ENCODE measurements around the gene ZNF629. TPM values are rescaled to one million over a fixed set of nuclear protein-coding genes. Genes with fewer than 3 reads are reported as not detected.
A peak's percentile ranks its signal among the peaks of the same experiment; 100 is the strongest.

Gene ZNF629
- polyA plus RNA-seq, 2 of the 4 experiments (the other 2 are of a cell fraction), result 5.9 to 13.6 TPM

GRCh38 chr16:30738984-30739951 lies 47.7 kb downstream of the ZNF629 start:
- FAIRE-seq, result no peak
- Histone ChIP-seq H3K4me3 (no peak overlapping the region), H3K9me3 (no peaks in the 10 kb centered on the region), H3K4me1 (peaks cover 36% of the 10 kb centered on the region), H3K4me2 (peak overlapping the region; percentile 70), H3K27ac (peak overlapping the region; percentile 72 to 83; a peak in 4 of 6 replicates)
- TF ChIP-seq CHD4 (IDR thresholded peaks at IDR 0.05; ENCODE audit: borderline replicate concordance) (no peak), RFX5 (IDR thresholded peaks at IDR 0.05) (no peak), HOXB5 (CRISPR knock-in tag; IDR thresholded peaks at IDR 0.05) (no peak)
- DNase-seq (ENCODE audit: low read depth in 1 of 2, low spot score in 1 of 2), result no peak
- WGBS (ENCODE audit: missing lambda C conversion rate), result 90% methylated on average over 37 of the region's 37 CpGs
- ChIA-PET CTCF (interaction anchor here (1.1 to 1.6 kb wide), 5 partner anchors 8 to 45 kb away, joined by 3 to 4 read pairs (median 3); no protein-coding TSS in a partner anchor), POLR2A (interaction anchor here (1.0 to 2.4 kb wide), 2 partner anchors 66 to 81 kb away, joined by 4 to 7 read pairs; partner anchors contain the start of gene FBRS)
- peak in 1 of 2 experiments; percentile 5; a peak in 2 of 6 replicates for ATAC-seq

- Histone ChIP-seq H3K9me3 (no peaks in the 10 kb centered on the region), H3K4me1 (peaks cover 36% of the 10 kb centered on the region), H3K4me3 (no peak overlapping the region), H3K4me2 (no peak overlapping the region), H3K27ac (no peak overlapping the region)
- 94% methylated on average over 21 of the region's 25 CpGs for WGBS (ENCODE audit: missing lambda C conversion rate)
- ChIA-PET CTCF (interaction anchor here (1.1 to 1.8 kb wide), 7 partner anchors 8 to 46 kb away, joined by 3 to 6 read pairs (median 4); no protein-coding TSS in a partner anchor), POLR2A (interaction anchor here (1.3 kb wide), 1 partner anchor 10 kb away, joined by 6 read pairs; the partner anchor contains the start of gene PHKG2)
- FAIRE-seq (no peak), ATAC-seq (no peak), DNase-seq (ENCODE audit: low read depth in 1 of 2, low spot score in 1 of 2) (no peak)
- no peak for TF ChIP-seq EHF (CRISPR knock-in tag; IDR thresholded peaks at IDR 0.05)
- no peak for TF ChIP-seq POLR2AphosphoS2 (conservative IDR thresholded peaks at IDR 0.05; ENCODE audit: low read length)
- no peak for TF ChIP-seq ESRRA (IDR thresholded peaks at IDR 0.05; ENCODE audit: borderline replicate concordance, low read length)
Observed at GRCh38 chr16:30737794-30738648, 49.0 kb downstream of the ZNF629 start.

GRCh38 chr16:30736995-30737793 lies 49.8 kb downstream of the ZNF629 start:
- Histone ChIP-seq H3K27ac (no peak overlapping the region), H3K4me2 (no peak overlapping the region), H3K9me3 (no peaks in the 10 kb centered on the region), H3K4me3 (no peak overlapping the region), H3K4me1 (peaks cover 33% of the 10 kb centered on the region)
- ChIA-PET CTCF (interaction anchor here (1.1 to 1.8 kb wide), 6 partner anchors 10 to 46 kb away, joined by 3 to 6 read pairs (median 4); no protein-coding TSS in a partner anchor), POLR2A (interaction anchor here (1.3 kb wide), 1 partner anchor 11 kb away, joined by 6 read pairs; the partner anchor contains the start of gene PHKG2)
- 96% methylated on average over 15 of the region's 17 CpGs for WGBS (ENCODE audit: missing lambda C conversion rate)
- TF ChIP-seq FOXS1 (CRISPR knock-in tag; IDR thresholded peaks at IDR 0.05) (no peak), JUN (IDR thresholded peaks at IDR 0.05) (no peak), CEBPB (IDR thresholded peaks at IDR 0.05) (no peak), CBX8 (IDR thresholded peaks at IDR 0.05) (no peak), HEYL (CRISPR knock-in tag; IDR thresholded peaks at IDR 0.05) (no peak), CBX2 (IDR thresholded peaks at IDR 0.05; ENCODE audit: borderline replicate concordance, low read depth) (no peak), E2F6 (IDR thresholded peaks at IDR 0.05; ENCODE audit: borderline replicate concordance, low read depth) (no peak), PHF8 (IDR thresholded peaks at IDR 0.05; ENCODE audit: borderline replicate concordance, low read depth) (no peak), POLR2AphosphoS2 (conservative IDR thresholded peaks at IDR 0.05; ENCODE audit: low read length) (no peak), EHMT2 (IDR thresholded peaks at IDR 0.05; ENCODE audit: low read depth) (no peak), ZNF302 (CRISPR knock-in tag; IDR thresholded peaks at IDR 0.05) (no peak)
- FAIRE-seq (no peak), DNase-seq (ENCODE audit: low read depth in 1 of 2, low spot score in 1 of 2) (no peak), ATAC-seq (no peak)
